Posterior vena cava (tissue), 2 donors: ENCODE measurements around the gene KRTAP25-1. TPM values are rescaled to one million over a fixed set of nuclear protein-coding genes. Genes with fewer than 3 reads are reported as not detected.

Experiments
- DNase-seq: peaks from one replicate; pipeline ENCODE4 v3.0.0-alpha.2; 2020; ENCODE audit warnings: low spot score
- intact Hi-C, 2 donors: fragments of 100-400 bp; cut with DNase I; formaldehyde crosslinking; loops; one replicate each; pipeline versions ENCODE4 v1.14.1 to v1.14.2; 2022 to 2023
- long read RNA-seq, 2 donors: library from polyadenylated mRNA; unstranded; transcript quantifications; one replicate each; pipeline ENCODE4 v2.0.0, GENCODE V29; 2020 to 2021
- total RNA-seq, 2 donors: library from RNA; stranded (reverse); fragmentation: NEBNext Ultra II Directional; extraction: Animal tissue kit (Norgen Biotek cat#: 25700); gene quantifications; one replicate each; pipeline ENCODE4 v1.2.1, GENCODE V29; 2021
- donor health status: DM: yes; HTN: yes; CAD: no.
- donor health status: DM: yes; HTN: yes; CAD: no.

The KRTAP25-1 gene
- total RNA-seq: not detected
- long read RNA-seq, donor 1: 0 reads
- long read RNA-seq, donor 2: 0 reads

GRCh38 chr21:30289215-30289614, at the start of gene KRTAP25-1:
TSS of gene KRTAP25-1 (minus strand) at chr21:30289514. CDS start at chr21:30289490, 24 bp downstream.
- intact Hi-C loops: no loop called here
- DNase-seq: no peak

- intact Hi-C loops: no loop called here
- no peak for DNase-seq
Observed at GRCh38 chr21:30338717-30339116, 49.4 kb upstream of the KRTAP25-1 start.

- intact Hi-C loops: no loop called here
- DNase-seq: no peak
Observed at GRCh38 chr21:30337772-30338171, 48.5 kb upstream of the KRTAP25-1 start.

- intact Hi-C loops: no loop called here
- DNase-seq: no peak
Observed at GRCh38 chr21:30337276-30337744, 48.0 kb upstream of the KRTAP25-1 start, which contains the start of gene KRTAP27-1. TSS of gene KRTAP27-1 (minus strand) at chr21:30337694. CDS start at chr21:30337668, 26 bp downstream.

- no peak for DNase-seq
- intact Hi-C loops: no loop called here
Observed at GRCh38 chr21:30336596-30336995, 47.3 kb upstream of the KRTAP25-1 start.

GRCh38 chr21:30333736-30334135, 44.4 kb upstream of the KRTAP25-1 start:
- no peak for DNase-seq
- intact Hi-C loops: no loop called here

- intact Hi-C loops: no loop called here
- no peak for DNase-seq
Observed at GRCh38 chr21:30332681-30333080, 43.4 kb upstream of the KRTAP25-1 start.

GRCh38 chr21:30329203-30329875, 40.0 kb upstream of the KRTAP25-1 start:
- intact Hi-C loops: no loop called here
- no peak for DNase-seq

GRCh38 chr21:30326390-30326789, 37.1 kb upstream of the KRTAP25-1 start:
- no peak for DNase-seq
- intact Hi-C loops: no loop called here

GRCh38 chr21:30320215-30320614, 30.9 kb upstream of the KRTAP25-1 start, which contains the start of gene KRTAP26-1:
TSS of gene KRTAP26-1 (minus strand) at chr21:30320315. CDS start at chr21:30320035, 280 bp downstream.
- intact Hi-C loops: no loop called here
- DNase-seq: no peak

- intact Hi-C loops: no loop called here
- no peak for DNase-seq
Observed at GRCh38 chr21:30315701-30316100, 26.4 kb upstream of the KRTAP25-1 start.

GRCh38 chr21:30306884-30307283, 17.6 kb upstream of the KRTAP25-1 start:
- intact Hi-C loops: no loop called here
- no peak for DNase-seq

- intact Hi-C loops: no loop called here
- no peak for DNase-seq
Observed at GRCh38 chr21:30305136-30305535, 15.8 kb upstream of the KRTAP25-1 start.

- intact Hi-C loops: no loop called here
- no peak for DNase-seq
Observed at GRCh38 chr21:30282850-30283249, 6.5 kb downstream of the KRTAP25-1 start, which contains the start of gene KRTAP24-1. TSS of gene KRTAP24-1 (minus strand) at chr21:30282950. CDS start at chr21:30282932, 18 bp downstream.

GRCh38 chr21:30271611-30272010, 17.7 kb downstream of the KRTAP25-1 start:
- no peak for DNase-seq
- intact Hi-C loops: no loop called here

GRCh38 chr21:30271156-30271555, 18.2 kb downstream of the KRTAP25-1 start:
- no peak for DNase-seq
- intact Hi-C loops: no loop called here

- DNase-seq: no peak
- intact Hi-C loops: no loop called here
Observed at GRCh38 chr21:30269803-30270530, 19.3 kb downstream of the KRTAP25-1 start.

- no peak for DNase-seq
- intact Hi-C loops: no loop called here
Observed at GRCh38 chr21:30268608-30269197, 20.6 kb downstream of the KRTAP25-1 start.

GRCh38 chr21:30257773-30258172, 31.5 kb downstream of the KRTAP25-1 start:
- DNase-seq: no peak
- intact Hi-C loops: no loop called here

- no peak for DNase-seq
- intact Hi-C loops: no loop called here
Observed at GRCh38 chr21:30256100-30256499, 33.2 kb downstream of the KRTAP25-1 start.
